Retina (tissue), 1 donor: ENCODE results near the gene COX6B2.

ENCODE experiments used
- DNase-seq: peaks from one replicate; pipeline ENCODE4 v3.0.0-alpha.2; 2016

The COX6B2 gene

DNA sequence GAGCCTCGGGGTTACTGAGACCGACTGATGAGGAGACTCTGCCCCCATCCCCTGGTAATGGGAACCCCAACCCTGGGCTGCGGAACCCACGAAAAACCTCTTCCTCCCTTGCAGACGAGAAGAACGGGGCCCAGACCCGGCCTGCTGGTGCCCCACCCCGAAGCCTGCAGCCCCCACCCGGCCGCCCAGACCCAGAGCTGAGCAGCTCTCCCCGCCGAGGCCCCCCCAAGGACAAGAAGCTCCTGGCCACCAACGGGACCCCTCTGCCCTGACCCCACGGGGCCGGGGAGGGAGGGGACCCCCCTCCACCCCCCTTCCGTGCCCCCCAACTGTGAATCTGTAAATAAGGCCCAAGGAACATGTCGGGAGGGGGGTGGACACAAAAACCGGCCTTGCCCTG, 42.7 kb downstream of the COX6B2 start:
- DNase-seq: no peak

- DNase-seq: no peak
These were observed 43.1 kb downstream of the COX6B2 start for GRCh38 chr19:55311397-55311796.

DNA sequence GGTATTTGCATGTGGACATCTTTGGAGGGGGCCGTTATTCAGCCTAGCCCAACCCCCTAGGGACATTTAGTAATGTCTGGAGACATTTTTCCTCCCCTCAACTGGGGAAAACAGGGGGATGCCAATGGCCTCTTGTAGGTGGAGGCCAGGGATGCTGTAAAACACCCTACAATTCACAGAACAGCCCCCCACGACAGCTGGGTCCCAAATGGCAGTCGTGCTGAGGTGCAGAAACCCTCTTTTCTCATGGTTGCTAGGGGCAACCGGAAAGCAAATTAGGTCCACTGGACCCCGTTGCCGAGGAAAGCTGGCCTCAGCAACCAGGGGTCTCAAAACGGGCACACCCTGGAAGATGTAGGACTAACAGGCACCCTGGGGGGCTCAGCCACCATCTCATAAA, 44.0 kb downstream of the COX6B2 start:
- no peak for DNase-seq

DNA sequence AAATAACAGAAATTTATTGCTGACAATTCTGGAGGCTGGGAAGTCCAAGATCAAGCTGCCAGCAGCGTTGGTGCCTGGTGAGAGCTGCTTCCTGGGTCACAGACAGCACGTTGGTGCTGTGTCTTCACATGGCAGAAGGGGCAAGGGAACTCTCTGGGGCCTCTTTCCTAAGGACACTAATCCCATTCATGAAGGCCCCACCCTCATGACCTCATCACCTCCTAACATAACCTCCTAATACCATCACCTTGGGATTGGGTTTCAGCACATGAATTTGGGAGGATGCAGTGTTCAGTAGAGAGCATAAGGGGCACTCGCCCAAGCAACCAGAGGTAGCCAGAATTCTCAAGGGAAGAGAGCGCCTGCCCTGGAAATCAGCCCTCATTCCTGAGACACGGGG, 45.1 kb downstream of the COX6B2 start:
- no peak for DNase-seq

DNA sequence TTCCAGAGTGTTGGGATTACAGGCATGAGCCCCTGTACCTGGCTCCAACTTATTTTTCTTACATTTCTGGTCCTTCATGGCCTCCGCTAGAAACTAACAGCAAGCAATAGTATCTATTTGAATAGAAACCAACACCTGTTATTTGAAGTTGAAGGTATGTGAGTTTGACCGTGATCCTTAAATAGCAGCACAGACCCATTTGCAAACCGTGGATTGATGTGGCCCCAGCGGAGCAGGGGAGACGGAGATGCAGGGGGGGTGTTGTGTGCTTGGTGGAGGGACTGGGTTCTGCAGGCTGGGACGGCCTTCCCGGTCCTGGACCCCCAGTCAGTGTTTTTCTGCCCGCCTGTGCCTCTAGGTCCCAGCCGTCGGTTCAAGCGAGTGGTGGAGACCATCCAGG, 46.2 kb downstream of the COX6B2 start:
- no peak for DNase-seq

DNA sequence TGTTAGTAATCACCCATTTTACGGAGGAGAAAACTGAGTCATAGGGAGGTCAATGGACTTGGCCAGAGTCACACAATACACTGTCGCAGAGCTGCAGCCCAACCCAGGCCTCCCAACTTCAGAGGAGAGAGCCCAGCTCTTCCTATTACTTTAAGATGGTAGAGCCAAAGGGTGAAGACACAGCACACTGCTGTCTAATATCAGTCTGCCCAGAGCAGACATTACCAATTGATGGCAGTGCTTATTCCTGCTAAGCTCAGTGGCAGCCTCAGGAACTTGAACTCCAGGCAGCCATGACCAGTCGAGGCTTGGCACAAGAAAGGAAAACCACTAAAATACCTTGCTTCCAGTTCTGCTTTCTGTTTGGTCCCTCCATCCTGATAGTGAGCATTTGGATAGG, 47.8 kb downstream of the COX6B2 start:
- no peak for DNase-seq

DNA sequence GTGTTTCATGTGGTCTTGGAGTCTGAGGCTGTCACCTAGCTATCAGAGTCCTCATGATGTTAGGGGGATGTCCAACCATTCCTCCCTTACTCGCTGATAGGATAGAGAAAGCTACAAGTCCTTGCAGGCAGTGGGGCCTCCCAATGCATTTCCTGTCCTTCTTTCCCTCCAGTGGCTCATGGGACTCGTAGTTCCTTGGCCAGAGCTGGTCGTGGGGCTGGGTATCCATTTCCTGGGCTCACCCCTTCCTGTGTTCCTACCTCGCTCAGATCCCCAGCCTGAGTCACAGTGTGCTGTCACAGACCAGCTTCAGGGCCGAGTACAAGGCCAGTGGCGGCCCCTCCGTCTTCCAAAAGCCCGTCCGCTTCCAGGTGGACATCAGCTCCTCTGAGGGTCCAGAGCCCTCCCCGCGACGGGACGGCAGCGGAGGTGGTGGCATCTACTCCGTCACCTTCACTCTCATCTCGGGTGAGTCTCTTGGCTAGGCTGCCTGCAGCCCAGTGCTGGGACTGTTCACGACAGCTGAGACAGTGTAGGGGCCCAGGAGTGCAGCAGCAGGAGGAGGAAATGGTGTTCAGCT, 48.4 kb downstream of the COX6B2 start:
- DNase-seq: no peak

DNA sequence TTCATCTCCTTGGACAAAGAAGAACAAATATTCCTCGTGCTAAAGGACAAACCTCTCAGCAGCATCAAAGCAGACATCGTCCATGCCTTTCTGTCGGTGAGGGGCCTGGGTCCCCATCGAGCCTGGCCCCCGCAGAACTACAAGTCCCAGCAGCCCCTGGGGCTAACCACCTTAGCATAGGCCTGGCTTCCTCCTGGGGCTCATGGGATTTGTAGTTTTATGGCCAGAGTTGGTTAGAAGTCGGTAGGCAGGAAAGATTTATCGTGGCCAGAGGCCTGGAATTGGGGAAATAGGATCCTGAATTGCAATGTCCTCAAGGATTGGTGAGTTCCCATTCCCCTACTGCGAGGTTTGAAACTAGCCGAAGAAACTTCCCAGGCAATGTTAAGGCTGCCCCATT, 49.0 kb downstream of the COX6B2 start:
- DNase-seq: peak; percentile 48

- no peak for DNase-seq
These were observed 49.5 kb downstream of the COX6B2 start for GRCh38 chr19:55304980-55305379.

DNA sequence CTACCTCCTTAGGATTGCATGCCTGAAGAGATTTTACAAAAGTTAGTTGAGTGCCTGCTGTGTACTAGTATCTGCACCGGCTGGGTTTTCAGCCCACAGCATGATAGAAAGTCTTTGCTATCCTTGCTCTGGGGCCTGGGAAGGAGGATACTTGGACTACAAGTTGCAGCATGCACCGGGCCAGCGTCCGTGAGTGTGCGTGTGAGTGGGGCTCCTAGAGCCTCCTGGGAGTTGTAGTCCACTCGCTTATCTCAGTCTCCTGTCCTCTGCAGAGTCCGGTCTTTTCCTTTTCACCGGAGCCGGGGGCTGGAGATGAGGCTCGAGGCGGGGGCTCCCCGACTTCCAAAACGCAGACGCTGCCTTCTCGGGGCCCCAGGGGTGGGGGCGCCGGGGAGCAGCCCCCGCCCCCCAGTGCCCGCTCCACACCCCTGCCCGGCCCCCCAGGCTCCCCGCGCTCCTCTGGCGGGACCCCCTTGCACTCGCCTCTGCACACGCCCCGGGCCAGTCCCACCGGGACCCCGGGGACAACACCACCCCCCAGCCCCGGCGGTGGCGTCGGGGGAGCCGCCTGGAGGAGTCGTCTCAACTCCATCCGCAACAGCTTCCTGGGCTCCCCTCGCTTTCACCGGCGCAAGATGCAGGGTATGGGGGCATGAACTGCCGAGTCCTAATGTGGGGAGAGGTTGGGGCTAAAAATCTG, 50.1 kb downstream of the COX6B2 start:
- no peak for DNase-seq

DNA sequence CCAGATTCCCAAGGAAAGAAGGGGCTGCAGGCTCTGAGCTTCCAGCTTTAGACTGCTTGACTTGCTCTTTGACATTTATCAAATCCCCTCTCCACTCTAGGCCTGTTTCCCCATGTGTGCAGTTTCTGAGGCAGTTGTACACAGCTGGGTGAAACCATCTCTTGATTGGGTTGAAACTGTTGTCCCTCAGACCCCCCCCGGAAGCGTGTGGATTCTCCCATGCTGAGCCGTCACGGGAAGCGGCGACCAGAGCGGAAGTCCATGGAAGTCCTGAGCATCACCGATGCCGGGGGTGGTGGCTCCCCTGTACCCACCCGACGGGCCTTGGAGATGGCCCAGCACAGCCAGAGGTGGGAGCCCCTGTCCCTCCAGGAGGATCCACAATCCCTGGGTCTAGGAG, 51.0 kb downstream of the COX6B2 start:
- DNase-seq: no peak

GRCh38 chr19:55302318-55302703, 52.2 kb downstream of the COX6B2 start:
- no peak for DNase-seq

GRCh38 chr19:55301459-55302317, 52.8 kb downstream of the COX6B2 start:
- DNase-seq: peak; percentile 92

GRCh38 chr19:55300886-55301458, 53.5 kb downstream of the COX6B2 start:
- DNase-seq: peak; percentile 22

DNA sequence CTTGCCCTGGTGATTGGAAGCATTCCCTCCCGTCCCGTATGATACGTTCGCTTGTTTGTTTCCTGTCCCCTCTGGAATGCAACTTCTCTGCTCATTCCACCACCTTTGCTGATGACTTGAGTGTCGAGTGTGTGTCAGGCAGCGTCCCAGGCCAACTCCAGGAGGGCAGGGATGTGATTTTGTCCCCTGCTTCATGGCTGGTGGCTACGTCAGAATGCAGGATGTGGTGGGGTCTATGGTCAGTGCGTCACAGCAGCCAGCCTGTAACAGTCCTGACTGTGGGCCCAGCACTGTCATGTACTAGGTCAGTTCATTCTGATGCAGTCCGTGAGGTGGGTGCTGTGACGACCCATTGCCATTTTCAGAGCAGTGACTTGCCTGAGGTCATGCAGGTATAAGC, 54.5 kb downstream of the COX6B2 start:
- no peak for DNase-seq
